ENCODE results near the gene TRIB2.

The TRIB2 gene

GRCh38 chr2:12767996-12768624, 51.4 kb downstream of the TRIB2 start:
- Histone ChIP-seq H3K4me1 (ENCODE audit: control insufficient read depth in 1 of 2, insufficient read depth in 1 of 2, low read depth in 1 of 2, low read length in 1 of 2) (no peaks in the 10 kb centered on the region), H3K9me3 (no peaks in the 10 kb centered on the region), H3K27ac (no peak overlapping the region), H3K36me3 (no peaks in the 10 kb centered on the region), H3K4me3 (ENCODE audit: low read depth in 1 of 2, low read length in 1 of 2) (no peak overlapping the region), H3K27me3 (peaks cover 21% of the 10 kb centered on the region)
- TF ChIP-seq, protein P1, sequence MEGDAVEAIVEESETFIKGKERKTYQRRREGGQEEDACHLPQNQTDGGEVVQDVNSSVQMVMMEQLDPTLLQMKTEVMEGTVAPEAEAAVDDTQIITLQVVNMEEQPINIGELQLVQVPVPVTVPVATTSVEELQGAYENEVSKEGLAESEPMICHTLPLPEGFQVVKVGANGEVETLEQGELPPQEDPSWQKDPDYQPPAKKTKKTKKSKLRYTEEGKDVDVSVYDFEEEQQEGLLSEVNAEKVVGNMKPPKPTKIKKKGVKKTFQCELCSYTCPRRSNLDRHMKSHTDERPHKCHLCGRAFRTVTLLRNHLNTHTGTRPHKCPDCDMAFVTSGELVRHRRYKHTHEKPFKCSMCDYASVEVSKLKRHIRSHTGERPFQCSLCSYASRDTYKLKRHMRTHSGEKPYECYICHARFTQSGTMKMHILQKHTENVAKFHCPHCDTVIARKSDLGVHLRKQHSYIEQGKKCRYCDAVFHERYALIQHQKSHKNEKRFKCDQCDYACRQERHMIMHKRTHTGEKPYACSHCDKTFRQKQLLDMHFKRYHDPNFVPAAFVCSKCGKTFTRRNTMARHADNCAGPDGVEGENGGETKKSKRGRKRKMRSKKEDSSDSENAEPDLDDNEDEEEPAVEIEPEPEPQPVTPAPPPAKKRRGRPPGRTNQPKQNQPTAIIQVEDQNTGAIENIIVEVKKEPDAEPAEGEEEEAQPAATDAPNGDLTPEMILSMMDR (IDR thresholded peaks at IDR 0.05) = no peak

GRCh38 chr2:12769492-12770105, 52.9 kb downstream of the TRIB2 start:
- Histone ChIP-seq H3K27ac (no peak overlapping the region), H3K4me3 (ENCODE audit: low read depth in 1 of 2, low read length in 1 of 2) (no peak overlapping the region), H3K36me3 (no peaks in the 10 kb centered on the region), H3K4me1 (ENCODE audit: control insufficient read depth in 1 of 2, insufficient read depth in 1 of 2, low read depth in 1 of 2, low read length in 1 of 2) (no peaks in the 10 kb centered on the region), H3K9me3 (no peaks in the 10 kb centered on the region), H3K27me3 (peaks cover 21% of the 10 kb centered on the region)
- TF ChIP-seq, protein P1 (IDR thresholded peaks at IDR 0.05) = no peak

- no peaks in the 10 kb centered on the region for H3K9me3 ChIP-seq
- H3K4me3 ChIP-seq (ENCODE audit: low read depth in 1 of 2, low read length in 1 of 2) = no peak overlapping the region
- no peaks in the 10 kb centered on the region for H3K36me3 ChIP-seq
- no peaks in the 10 kb centered on the region for H3K4me1 ChIP-seq (ENCODE audit: control insufficient read depth in 1 of 2, insufficient read depth in 1 of 2, low read depth in 1 of 2, low read length in 1 of 2)
- H3K27me3 ChIP-seq = peaks cover 21% of the 10 kb centered on the region
- no peak overlapping the region for H3K27ac ChIP-seq
- TF ChIP-seq, protein P1 (IDR thresholded peaks at IDR 0.05) = no peak
These were observed 53.7 kb downstream of the TRIB2 start for GRCh38 chr2:12770300-12770968.

- peaks cover 21% of the 10 kb centered on the region for H3K27me3 ChIP-seq
- H3K27ac ChIP-seq = no peak overlapping the region
- H3K4me3 ChIP-seq (ENCODE audit: low read depth in 1 of 2, low read length in 1 of 2) = no peak overlapping the region
- H3K4me1 ChIP-seq (ENCODE audit: control insufficient read depth in 1 of 2, insufficient read depth in 1 of 2, low read depth in 1 of 2, low read length in 1 of 2) = no peaks in the 10 kb centered on the region
- H3K9me3 ChIP-seq = no peaks in the 10 kb centered on the region
- H3K36me3 ChIP-seq = no peaks in the 10 kb centered on the region
- TF ChIP-seq, protein P1 (IDR thresholded peaks at IDR 0.05) = no peak
These were observed 54.4 kb downstream of the TRIB2 start for GRCh38 chr2:12771154-12771553.

GRCh38 chr2:12773586-12774394, 57.1 kb downstream of the TRIB2 start:
- peaks cover 15% of the 10 kb centered on the region for H3K27me3 ChIP-seq

More at GRCh38 chr2:12773586-12774394, 57.1 kb downstream of the TRIB2 start:
- H3K9me3 ChIP-seq = no peaks in the 10 kb centered on the region
- no peaks in the 10 kb centered on the region for H3K4me1 ChIP-seq (ENCODE audit: control insufficient read depth in 1 of 2, insufficient read depth in 1 of 2, low read depth in 1 of 2, low read length in 1 of 2)
- H3K36me3 ChIP-seq = no peaks in the 10 kb centered on the region
- H3K27ac ChIP-seq = no peak overlapping the region
- TF ChIP-seq, protein P1 (IDR thresholded peaks at IDR 0.05) = no peak
- no peak overlapping the region for H3K4me3 ChIP-seq (ENCODE audit: low read depth in 1 of 2, low read length in 1 of 2)
